CD4-positive, alpha-beta memory T cell (primary cell): ENCODE results near the gene ZNRF2. TPM values are rescaled to one million over a fixed set of nuclear protein-coding genes. Genes with fewer than 3 reads are reported as not detected.

ENCODE experiments used
- CTCF ChIA-PET: fragments of 350-600 bp; sonication (Branson Sonifier 250); formaldehyde crosslinking; loops from one replicate; lab custom pipeline; 2021; ENCODE audit warnings: inconsistent platforms; ENCODE audit not compliant: partially characterized antibody; lab: Charles Lee
- POLR2A ChIA-PET: fragments of 350-600 bp; sonication (Branson Sonifier 250); formaldehyde crosslinking; loops from one replicate; lab custom pipeline; 2021; ENCODE audit not compliant: partially characterized antibody; lab: Charles Lee
- DNase-seq, 5 donors: peaks; one replicate each; pipeline versions ENCODE4 v3.0.0 to v3.0.0-alpha.2; 2020 to 2022; ENCODE audit warnings: mixed read lengths in 1 of 5
- H3K27ac ChIP-seq: one replicate; pipeline ENCODE4 v1.7.0; 2013; ENCODE audit warnings: low read depth, low read length
- H3K27me3 ChIP-seq: 2 replicates; pipeline ENCODE4 v1.7.0; 2013; ENCODE audit warnings: mild to moderate bottlenecking, low read length, moderate library complexity; ENCODE audit not compliant: insufficient read depth
- H3K36me3 ChIP-seq: 2 replicates; pipeline ENCODE4 v1.7.0; 2013; ENCODE audit warnings: mild to moderate bottlenecking, low read length, moderate library complexity; ENCODE audit not compliant: insufficient read depth
- H3K4me1 ChIP-seq: 2 replicates; pipeline ENCODE4 v1.7.0; 2013; ENCODE audit warnings: mild to moderate bottlenecking, low read length, moderate library complexity; ENCODE audit not compliant: insufficient read depth
- H3K4me3 ChIP-seq, 2 donors: one replicate each; pipeline ENCODE4 v1.7.0; 2013; ENCODE audit warnings: low read length in 2 of 2, mild to moderate bottlenecking in 1 of 2
- H3K9me3 ChIP-seq, 2 donors: one replicate each; pipeline ENCODE4 v1.7.0; 2013; ENCODE audit warnings: low read length in 2 of 2, control low read depth in 1 of 2; ENCODE audit not compliant: control insufficient read depth in 1 of 2
- H3K27ac Mint-ChIP-seq, 7 donors: one replicate each; pipeline ENCODE4 v1.8.0; 2020 to 2021; ENCODE audit warnings: mixed read lengths in 7 of 7, mild to moderate bottlenecking in 6 of 7, inconsistent platforms in 3 of 7, moderate library complexity in 3 of 7
- H3K27me3 Mint-ChIP-seq, 2 donors: one replicate each; pipeline ENCODE4 v1.8.0; 2020 to 2021; ENCODE audit warnings: mixed read lengths in 2 of 2
- H3K36me3 Mint-ChIP-seq, 2 donors: one replicate each; pipeline ENCODE4 v1.8.0; 2020 to 2021; ENCODE audit warnings: mixed read lengths in 2 of 2, inconsistent platforms in 1 of 2, mild to moderate bottlenecking in 1 of 2
- H3K4me1 Mint-ChIP-seq, 4 donors: one replicate each; pipeline ENCODE4 v1.8.0; 2020 to 2021; ENCODE audit warnings: mixed read lengths in 4 of 4, mild to moderate bottlenecking in 1 of 4
- H3K4me3 Mint-ChIP-seq, 8 donors: one replicate each; pipeline ENCODE4 v1.8.0; 2020 to 2021; ENCODE audit warnings: mixed read lengths in 8 of 8, mild to moderate bottlenecking in 7 of 8, moderate library complexity in 6 of 8, inconsistent platforms in 3 of 8
- H3K9me3 Mint-ChIP-seq, 8 donors: one replicate each; pipeline ENCODE4 v1.8.0; 2020 to 2021; ENCODE audit warnings: mixed read lengths in 8 of 8, mild to moderate bottlenecking in 5 of 8, inconsistent platforms in 3 of 8, moderate library complexity in 1 of 8
- intact Hi-C: fragments of 100-400 bp; cut with micrococcal nuclease; formaldehyde crosslinking; loops from one replicate; pipeline ENCODE4 v1.15.1; 2023
- microRNA-seq: library from miRNA; unstranded; fragments of <30 nt; microRNA quantifications from one replicate; pipeline ENCODE4 v1.2.0, GENCODE V29; 2021; ENCODE audit warnings: borderline replicate concordance, borderline number of aligned reads, borderline microRNAs expressed, mixed read lengths
- polyA plus RNA-seq, 2 donors: library from polyadenylated mRNA; unstranded; fragments of 300-500 nt; fragmentation: Illumina TruSeq; gene quantifications; one replicate each; pipeline ENCODE4 v1.2.3, GENCODE V29; 2021
- total RNA-seq, 2 experiments: library from RNA; stranded (reverse); gene quantifications; one replicate each; pipeline ENCODE4 v1.2.3, GENCODE V29; 2021

The ZNRF2 gene
- total and polyA plus RNA-seq, 4 experiments from 2014 or later, result 0.59 to 39.4 (median 20.4) TPM

GRCh38 chr7:30411897-30412296 is 127.5 kb downstream of the ZNRF2 start:
- intact Hi-C loops, result loop anchor here (2.0 kb wide), 1 partner anchor 247 kb away; no protein-coding TSS in a partner anchor
- Mint-ChIP-seq H3K27ac (no peak overlapping the region), H3K9me3 (peaks cover 0 to 7% (median 0%) of the 10 kb centered on the region in 8 donors), H3K4me3 (no peak overlapping the region), H3K27me3 (no peaks in the 10 kb centered on the region), H3K36me3 (peaks cover 0 to 5% of the 10 kb centered on the region in 2 donors), H3K4me1 (no peaks in the 10 kb centered on the region)
- Histone ChIP-seq H3K9me3 (no peaks in the 10 kb centered on the region), H3K4me1 (no peaks in the 10 kb centered on the region), H3K27ac (no peak overlapping the region), H3K4me3 (no peak overlapping the region), H3K36me3 (no peaks in the 10 kb centered on the region), H3K27me3 (no peaks in the 10 kb centered on the region)
- ChIA-PET POLR2A (no interaction called here), CTCF (interaction anchor here (0.8 to 4.4 kb wide), 7 partner anchors 10 to 247 kb away, joined by 3 to 35 read pairs (median 4); no protein-coding TSS in a partner anchor)
- no peak for DNase-seq

DNA sequence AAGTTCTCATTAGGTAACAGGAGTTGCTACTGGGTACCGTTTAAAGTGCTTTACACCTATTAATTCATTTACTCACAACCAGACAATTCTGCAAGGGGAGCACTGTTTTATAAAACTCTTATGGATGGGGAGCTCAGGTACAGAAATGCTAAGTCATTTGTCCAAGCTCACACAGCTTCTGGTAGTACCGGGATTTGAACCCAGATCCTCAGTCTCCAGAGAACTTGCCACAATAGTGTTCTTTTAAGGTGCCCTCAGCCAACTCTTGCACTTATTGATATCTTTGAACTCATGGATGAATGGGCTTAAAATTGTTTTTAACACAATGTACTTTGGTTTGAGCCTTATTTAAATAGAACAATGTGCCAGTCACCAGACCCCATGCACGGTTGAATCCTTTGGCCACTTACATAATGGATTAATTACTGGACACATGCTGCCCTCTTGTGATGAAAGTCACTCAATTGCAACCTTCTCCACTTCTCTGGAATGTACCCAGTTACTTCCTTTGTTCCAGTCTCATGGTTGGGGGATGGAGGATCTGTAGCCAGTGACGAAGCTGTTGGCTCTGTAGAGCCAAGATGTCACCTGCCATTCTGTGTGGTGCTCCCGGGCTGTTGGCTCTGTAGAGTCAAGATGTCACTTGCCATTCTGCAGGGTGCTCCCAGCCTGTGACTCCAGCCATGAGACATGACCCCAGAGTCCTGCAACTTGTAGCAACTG is 128.5 kb downstream of the ZNRF2 start:
- no peak overlapping the region for H3K4me3 ChIP-seq
- Mint-ChIP-seq H3K4me3 (no peak overlapping the region), H3K4me1 (no peaks in the 10 kb centered on the region), H3K9me3 (peaks cover 0 to 7% (median 0%) of the 10 kb centered on the region in 8 donors), H3K27me3 (no peaks in the 10 kb centered on the region), H3K36me3 (peaks cover 0 to 5% of the 10 kb centered on the region in 2 donors), H3K27ac (peak overlapping the region in 2 of 7 donors; percentile 7 to 48)
- DNase-seq, result peak in 4 of 5 donors; percentile 10 to 27 (median 20)
- H3K9me3 ChIP-seq, result no peaks in the 10 kb centered on the region
- no peak overlapping the region for H3K27ac ChIP-seq
- CTCF ChIA-PET, result interaction anchor here (0.8 to 4.4 kb wide), 10 partner anchors 60 to 349 kb away, joined by 3 to 35 read pairs (median 3); no protein-coding TSS in a partner anchor
- intact Hi-C loops, result loop anchor here (2.0 kb wide), 1 partner anchor 248 kb away; no protein-coding TSS in a partner anchor
- no peaks in the 10 kb centered on the region for H3K4me1 ChIP-seq
- H3K27me3 ChIP-seq, result no peaks in the 10 kb centered on the region
- H3K36me3 ChIP-seq, result no peaks in the 10 kb centered on the region
- POLR2A ChIA-PET, result no interaction called here

- Histone ChIP-seq H3K4me3 (no peak overlapping the region), H3K36me3 (no peaks in the 10 kb centered on the region), H3K9me3 (no peaks in the 10 kb centered on the region), H3K27me3 (no peaks in the 10 kb centered on the region), H3K27ac (no peak overlapping the region), H3K4me1 (no peaks in the 10 kb centered on the region)
- intact Hi-C loops, result loop anchor here (2.0 kb wide), 1 partner anchor 249 kb away; no protein-coding TSS in a partner anchor
- Mint-ChIP-seq H3K4me1 (no peaks in the 10 kb centered on the region), H3K9me3 (peaks cover 0 to 7% (median 0%) of the 10 kb centered on the region in 8 donors), H3K27ac (no peak overlapping the region), H3K27me3 (no peaks in the 10 kb centered on the region), H3K4me3 (no peak overlapping the region), H3K36me3 (peaks cover 0 to 5% of the 10 kb centered on the region in 2 donors)
- DNase-seq, result no peak
- CTCF ChIA-PET, result interaction anchor here (0.8 to 4.4 kb wide), 3 partner anchors 138 to 152 kb away, joined by 3 to 35 read pairs (median 3); no protein-coding TSS in a partner anchor
- POLR2A ChIA-PET, result no interaction called here
These were observed 129.5 kb downstream of the ZNRF2 start for GRCh38 chr7:30413864-30414263.

Small RNA genes lying within 50 kb of the gene (microRNA-seq; reads per million reads assigned to microRNA genes)
- not detected for gene MIR550A1
- gene MIR550B1, result not detected

Other genes with a start within 250 kb of the ZNRF2 start
- gene MTURN, start 149.6 kb upstream of the ZNRF2 start, total RNA-seq, result 10 to 100 TPM; 18.1 to 19.2 TPM
- 1 to 10 TPM; 3.2 to 4.0 TPM for gene MTURN, start 149.6 kb upstream of the ZNRF2 start, polyA plus RNA-seq
- gene NOD1, start 194.2 kb downstream of the ZNRF2 start, total RNA-seq, result 10 to 100 TPM; 20.7 to 21.3 TPM
- 1 to 10 TPM; 5.3 to 7.3 TPM for gene NOD1, start 194.2 kb downstream of the ZNRF2 start, polyA plus RNA-seq
- gene GGCT, start 220.2 kb downstream of the ZNRF2 start, total RNA-seq, result 10 to 100 TPM; 11.0 to 11.9 TPM
- 10 to 100 TPM; 19.7 to 23.2 TPM for gene GGCT, start 220.2 kb downstream of the ZNRF2 start, polyA plus RNA-seq